OCI-LY7 (cell line): ENCODE results near the gene NOP56.

Source experiments
- CTCF ChIP-seq: fragments of 200-600 bp; sonication (generic); conservative IDR thresholded peaks from 2 replicates; pipeline ENCODE4 v1.5.1; 2014; ENCODE audit warnings: mild to moderate bottlenecking, antibody characterized with exemption, low read length, moderate library complexity, mixed read lengths
- EZH2phosphoT487 ChIP-seq: fragments of 200-600 bp; sonication (generic); IDR thresholded peaks from 2 replicates; pipeline ENCODE4 v1.6.1; 2018; ENCODE audit warnings: low read depth, borderline replicate concordance, mild to moderate bottlenecking, mixed run types, antibody characterized with exemption, low read length, moderate library complexity, mixed read lengths

DNA sequence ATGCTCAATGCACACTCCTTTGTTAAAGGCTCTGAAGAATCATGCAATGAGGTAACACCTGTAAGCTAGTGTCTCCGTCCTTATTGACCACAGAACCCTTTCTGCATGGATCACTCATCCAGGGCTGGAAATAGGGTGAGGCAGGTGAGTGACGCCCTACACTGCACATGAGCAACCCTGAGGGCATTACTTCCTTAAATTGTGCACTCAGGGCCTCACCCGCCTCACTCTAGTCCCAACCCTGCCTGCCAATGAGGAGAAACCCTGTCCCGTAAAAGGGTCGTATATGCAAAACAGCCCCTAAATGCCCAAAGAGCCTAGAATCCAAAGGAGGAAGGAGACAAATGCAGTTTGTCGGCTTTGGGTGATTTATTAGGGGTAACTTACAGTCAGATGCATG, 33.6 kb upstream of the NOP56 start:
- no peak for TF ChIP-seq CTCF
- no peak for TF ChIP-seq EZH2phosphoT487
